NCI-H226 (cell line): ENCODE results near the gene NSL1.
"Not testable (repeated sequence)": the region's sequence is repeated elsewhere in the genome, so short reads cannot be mapped to it uniquely, and the experiment has no call there.

ENCODE experiments used
- DNase-seq: peaks from one replicate; pipeline ENCODE4 v3.0.0-alpha.2; 2015

Gene NSL1

GRCh38 chr1:212791676-212792395 is at the start of gene NSL1, which contains the start of gene TATDN3:
Gene NSL1, minus strand, starts transcription at chr1:212791777. Its CDS starts 14 bp downstream, at chr1:212791763.
Gene TATDN3, plus strand, starts transcription at chr1:212791894. Its CDS starts 28 bp downstream, at chr1:212791922.
- peak; percentile 70 for DNase-seq

- no peak for DNase-seq
Observed at GRCh38 chr1:212838145-212838544, 46.6 kb upstream of the NSL1 start.

GRCh38 chr1:212833211-212834207 is 41.9 kb upstream of the NSL1 start:
- DNase-seq: not testable (repeated sequence)

- DNase-seq: no peak
Observed at GRCh38 chr1:212828395-212828794, 36.8 kb upstream of the NSL1 start.

- DNase-seq: no peak
Observed at GRCh38 chr1:212827831-212828278, 36.3 kb upstream of the NSL1 start.

- no peak for DNase-seq
Observed at GRCh38 chr1:212827171-212827776, 35.7 kb upstream of the NSL1 start.

- no peak for DNase-seq
Observed at GRCh38 chr1:212825798-212826452, 34.3 kb upstream of the NSL1 start.

GRCh38 chr1:212824201-212824600 is 32.6 kb upstream of the NSL1 start:
- DNase-seq: no peak

- DNase-seq: no peak
Observed at GRCh38 chr1:212822956-212823355, 31.4 kb upstream of the NSL1 start.

- DNase-seq: no peak
Observed at GRCh38 chr1:212820969-212821368, 29.4 kb upstream of the NSL1 start.

GRCh38 chr1:212819726-212820125 is 28.1 kb upstream of the NSL1 start:
- no peak for DNase-seq

GRCh38 chr1:212816567-212817278 is 25.1 kb upstream of the NSL1 start:
- no peak for DNase-seq

GRCh38 chr1:212814537-212815334 is 23.2 kb upstream of the NSL1 start:
- DNase-seq: no peak

- DNase-seq: no peak
Observed at GRCh38 chr1:212805767-212806166, 14.2 kb upstream of the NSL1 start.

GRCh38 chr1:212797681-212798080 is 6.1 kb upstream of the NSL1 start:
- no peak for DNase-seq

GRCh38 chr1:212794561-212795014 is 3.0 kb upstream of the NSL1 start:
- DNase-seq: no peak

- no peak for DNase-seq
Observed at GRCh38 chr1:212792396-212792908, 875 bp upstream of the NSL1 start.

GRCh38 chr1:212791261-212791675 is 309 bp downstream of the NSL1 start:
- DNase-seq: peak; percentile 36

GRCh38 chr1:212785871-212786270 is 5.7 kb downstream of the NSL1 start:
- no peak for DNase-seq

GRCh38 chr1:212783976-212784375 is 7.6 kb downstream of the NSL1 start:
- no peak for DNase-seq
